Measurements from ENCODE around the gene NEK2.

DNA sequence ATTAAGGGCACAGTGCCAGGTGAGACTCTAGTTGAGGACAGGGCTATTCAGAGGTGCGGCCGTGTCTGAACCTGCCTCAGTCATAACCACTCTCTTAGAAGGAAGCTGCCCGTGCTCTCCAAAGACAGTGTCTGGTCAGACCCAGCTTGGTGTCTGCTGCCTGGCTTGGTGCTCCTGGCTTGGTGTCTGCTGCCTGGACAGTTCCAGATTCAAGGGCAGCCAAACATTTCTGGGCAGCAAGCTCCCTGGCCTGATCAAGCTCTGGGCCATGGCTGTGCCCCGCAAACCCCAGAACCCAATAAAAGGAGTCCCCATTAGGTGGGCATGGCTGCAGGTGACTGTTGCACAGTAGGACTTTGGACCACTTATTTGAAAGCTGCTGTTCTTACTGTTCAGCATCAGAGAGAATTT lies 27.7 kb downstream of the NEK2 start:
- TF ChIP-seq, protein P1, sequence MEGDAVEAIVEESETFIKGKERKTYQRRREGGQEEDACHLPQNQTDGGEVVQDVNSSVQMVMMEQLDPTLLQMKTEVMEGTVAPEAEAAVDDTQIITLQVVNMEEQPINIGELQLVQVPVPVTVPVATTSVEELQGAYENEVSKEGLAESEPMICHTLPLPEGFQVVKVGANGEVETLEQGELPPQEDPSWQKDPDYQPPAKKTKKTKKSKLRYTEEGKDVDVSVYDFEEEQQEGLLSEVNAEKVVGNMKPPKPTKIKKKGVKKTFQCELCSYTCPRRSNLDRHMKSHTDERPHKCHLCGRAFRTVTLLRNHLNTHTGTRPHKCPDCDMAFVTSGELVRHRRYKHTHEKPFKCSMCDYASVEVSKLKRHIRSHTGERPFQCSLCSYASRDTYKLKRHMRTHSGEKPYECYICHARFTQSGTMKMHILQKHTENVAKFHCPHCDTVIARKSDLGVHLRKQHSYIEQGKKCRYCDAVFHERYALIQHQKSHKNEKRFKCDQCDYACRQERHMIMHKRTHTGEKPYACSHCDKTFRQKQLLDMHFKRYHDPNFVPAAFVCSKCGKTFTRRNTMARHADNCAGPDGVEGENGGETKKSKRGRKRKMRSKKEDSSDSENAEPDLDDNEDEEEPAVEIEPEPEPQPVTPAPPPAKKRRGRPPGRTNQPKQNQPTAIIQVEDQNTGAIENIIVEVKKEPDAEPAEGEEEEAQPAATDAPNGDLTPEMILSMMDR (IDR thresholded peaks at IDR 0.05): no peak
- TF ChIP-seq POLR2A (IDR thresholded peaks at IDR 0.05): no peak

Measured in body of pancreas (tissue), 4 donors.